Jurkat, Clone E6-1 (cell line): Measurements from ENCODE around the gene KLHL18. TPM values are rescaled to one million over a fixed set of nuclear protein-coding genes. Genes with fewer than 3 reads are reported as not detected.
"Not testable (repeated sequence)": the region's sequence is repeated elsewhere in the genome, so short reads cannot be mapped to it uniquely, and the experiment has no call there.

Experiments
- DNase-seq: peaks from one replicate; pipeline ENCODE4 v3.0.0-alpha.2; 2011; ENCODE audit warnings: low read depth, low spot score
- H3K4me3 ChIP-seq: 2 replicates; pipeline ENCODE4 v1.5.1; 2011; ENCODE audit warnings: mild to moderate bottlenecking, low read length, control low read depth, moderate library complexity
- polyA plus RNA-seq: library from polyadenylated mRNA; unstranded; fragments of >200 nt; gene quantifications from one replicate; pipeline ENCODE4 v1.2.1, GENCODE V29; 2012; ENCODE audit warnings: missing spikeins; ENCODE audit not compliant: insufficient read length, insufficient read depth

KLHL18 gene
- polyA plus RNA-seq: 11.6 TPM

- H3K4me3 ChIP-seq: peak within 1 kb of the TSS; percentile 73
These were observed at the start of gene KLHL18, which contains the start of gene KIF9 for GRCh38 chr3:47282424-47283192. Gene KLHL18 (plus strand): TSS chr3:47282944. CDS start chr3:47282966, 22 bp downstream. Gene KIF9 (minus strand): TSS chr3:47282799. CDS start chr3:47277374, 5,425 bp downstream.

GRCh38 chr3:47238017-47238416, 44.7 kb upstream of the KLHL18 start:
- no peak for DNase-seq
- H3K4me3 ChIP-seq: no peak overlapping the region

More at GRCh38 chr3:47282424-47283192, at the start of gene KLHL18, which contains the start of gene KIF9:
- DNase-seq: peak; percentile 93

GRCh38 chr3:47239929-47240328, 42.8 kb upstream of the KLHL18 start:
- no peak overlapping the region for H3K4me3 ChIP-seq
- no peak for DNase-seq

GRCh38 chr3:47243419-47244147, 39.2 kb upstream of the KLHL18 start:
- H3K4me3 ChIP-seq: no peak overlapping the region
- no peak for DNase-seq

GRCh38 chr3:47244531-47245100, 38.1 kb upstream of the KLHL18 start:
- no peak overlapping the region for H3K4me3 ChIP-seq
- no peak for DNase-seq

GRCh38 chr3:47245271-47245670, 37.5 kb upstream of the KLHL18 start:
- H3K4me3 ChIP-seq: no peak overlapping the region
- no peak for DNase-seq

- no peak overlapping the region for H3K4me3 ChIP-seq
- DNase-seq: no peak
These were observed 35.3 kb upstream of the KLHL18 start for GRCh38 chr3:47247131-47248064.

- DNase-seq: no peak
- no peak overlapping the region for H3K4me3 ChIP-seq
These were observed 32.3 kb upstream of the KLHL18 start for GRCh38 chr3:47250309-47251060.

GRCh38 chr3:47251085-47251484, 31.7 kb upstream of the KLHL18 start:
- DNase-seq, H3K4me3 ChIP-seq: not testable (repeated sequence)

GRCh38 chr3:47251689-47252088, 31.1 kb upstream of the KLHL18 start:
- no peak for DNase-seq
- H3K4me3 ChIP-seq: no peak overlapping the region

GRCh38 chr3:47256331-47256730, 26.4 kb upstream of the KLHL18 start:
- DNase-seq, H3K4me3 ChIP-seq: not testable (repeated sequence)

GRCh38 chr3:47259114-47259513, 23.6 kb upstream of the KLHL18 start:
- no peak for DNase-seq
- H3K4me3 ChIP-seq: no peak overlapping the region

GRCh38 chr3:47260605-47261004, 22.1 kb upstream of the KLHL18 start:
- no peak overlapping the region for H3K4me3 ChIP-seq
- DNase-seq: no peak

GRCh38 chr3:47261301-47261700, 21.4 kb upstream of the KLHL18 start:
- no peak for DNase-seq

GRCh38 chr3:47265008-47265407, 17.7 kb upstream of the KLHL18 start:
- no peak overlapping the region for H3K4me3 ChIP-seq
- DNase-seq: no peak

More at GRCh38 chr3:47261301-47261700, 21.4 kb upstream of the KLHL18 start:
- H3K4me3 ChIP-seq: no peak overlapping the region

- no peak for DNase-seq
- H3K4me3 ChIP-seq: no peak overlapping the region
These were observed 16.9 kb upstream of the KLHL18 start for GRCh38 chr3:47265725-47266428.

- H3K4me3 ChIP-seq: no peak overlapping the region
- DNase-seq: peak; percentile 86
These were observed 15.8 kb upstream of the KLHL18 start for GRCh38 chr3:47266709-47267489.
